Trophoblast cell (in vitro differentiated cells and primary cell): ENCODE data around the gene PCNX3.

Source experiments
- DNase-seq, 2 donors: peaks; one replicate each; pipeline ENCODE4 v3.0.0-alpha.2; 2016
- H2AFZ ChIP-seq: 2 replicates; pipeline ENCODE4 v1.6.1; 2013; ENCODE audit warnings: low read length, moderate library complexity, mild to moderate bottlenecking; ENCODE audit not compliant: insufficient read depth, poor library complexity
- H2AK5ac ChIP-seq: 2 replicates; pipeline ENCODE4 v1.6.1; 2013; ENCODE audit warnings: mild to moderate bottlenecking, low read length
- H2BK120ac ChIP-seq: 2 replicates; pipeline ENCODE4 v1.6.1; 2013; ENCODE audit warnings: low read length, mild to moderate bottlenecking, moderate library complexity; ENCODE audit not compliant: insufficient read depth, poor library complexity
- H2BK12ac ChIP-seq: 2 replicates; pipeline ENCODE4 v1.6.1; 2013; ENCODE audit warnings: mild to moderate bottlenecking, low read length, moderate library complexity
- H2BK5ac ChIP-seq: 2 replicates; pipeline ENCODE4 v1.6.1; 2013; ENCODE audit warnings: low read length, low read depth, moderate library complexity, mild to moderate bottlenecking; ENCODE audit not compliant: poor library complexity
- H3K14ac ChIP-seq: 2 replicates; pipeline ENCODE4 v1.6.1; 2013; ENCODE audit warnings: mild to moderate bottlenecking, low read length
- H3K18ac ChIP-seq: 2 replicates; pipeline ENCODE4 v1.6.1; 2013; ENCODE audit warnings: mild to moderate bottlenecking, low read length
- H3K23ac ChIP-seq: 2 replicates; pipeline ENCODE4 v1.6.1; 2013; ENCODE audit warnings: low read length
- H3K27ac ChIP-seq: 2 replicates; pipeline ENCODE4 v1.5.1; 2013; ENCODE audit warnings: low read depth, mild to moderate bottlenecking, inconsistent platforms, low read length, moderate library complexity
- H3K27me3 ChIP-seq: 2 replicates; pipeline ENCODE4 v1.6.1; 2013; ENCODE audit warnings: inconsistent platforms, mild to moderate bottlenecking, low read length, moderate library complexity; ENCODE audit not compliant: insufficient read depth
- H3K36me3 ChIP-seq, 2 experiments: 1 replicate in 1 of 2; 2 replicates in 1 of 2; pipeline ENCODE4 v1.6.1; 2013; ENCODE audit warnings: low read length in 2 of 2, mild to moderate bottlenecking in 2 of 2, moderate library complexity in 1 of 2; ENCODE audit not compliant: insufficient read depth in 2 of 2, control insufficient read depth in 1 of 2
- H3K4ac ChIP-seq: 2 replicates; pipeline ENCODE4 v1.6.1; 2013; ENCODE audit warnings: low read depth, mild to moderate bottlenecking, low read length, moderate library complexity
- H3K4me1 ChIP-seq, 2 experiments: 1 replicate in 1 of 2; 2 replicates in 1 of 2; pipeline ENCODE4 v1.6.1; 2013; ENCODE audit warnings: low read length in 2 of 2, mild to moderate bottlenecking in 2 of 2, moderate library complexity in 1 of 2; ENCODE audit not compliant: insufficient read depth in 2 of 2, control insufficient read depth in 1 of 2
- H3K4me2 ChIP-seq: 2 replicates; pipeline ENCODE4 v1.6.1; 2013; ENCODE audit warnings: inconsistent platforms, mild to moderate bottlenecking, low read length, moderate library complexity
- H3K4me3 ChIP-seq: 2 replicates; pipeline ENCODE4 v1.5.1; 2013; ENCODE audit warnings: mild to moderate bottlenecking, low read depth, low read length, inconsistent platforms
- H3K79me1 ChIP-seq: one replicate; pipeline ENCODE4 v1.6.1; 2013; ENCODE audit warnings: low read length
- H3K79me2 ChIP-seq: 2 replicates; pipeline ENCODE4 v1.6.1; 2013; ENCODE audit warnings: low read length, mild to moderate bottlenecking; ENCODE audit not compliant: control insufficient read depth, insufficient read depth, poor library complexity
- H3K9ac ChIP-seq: 2 replicates; pipeline ENCODE4 v1.6.1; 2013; ENCODE audit warnings: mild to moderate bottlenecking, low read length
- H3K9me3 ChIP-seq: 2 replicates; pipeline ENCODE4 v1.6.1; 2013; ENCODE audit warnings: low read depth, mild to moderate bottlenecking, control low read depth, inconsistent platforms, low read length; ENCODE audit not compliant: insufficient read depth
- H4K12ac ChIP-seq: 2 replicates; pipeline ENCODE4 v1.6.1; 2013; ENCODE audit warnings: low read depth, mild to moderate bottlenecking, low read length, moderate library complexity
- H4K8ac ChIP-seq: 2 replicates; pipeline ENCODE4 v1.6.1; 2013; ENCODE audit warnings: low read depth, mild to moderate bottlenecking, low read length, moderate library complexity
- H4K91ac ChIP-seq: one replicate; pipeline ENCODE4 v1.6.1; 2013; ENCODE audit warnings: low read depth, mild to moderate bottlenecking, low read length, moderate library complexity
- WGBS: extraction: QIAGEN DNeasy Blood & Tissue Kit; methylation state at CpG from one replicate; pipeline ENCODE4 v1.1.7; 2013; ENCODE audit warnings: missing lambda C conversion rate; ENCODE audit not compliant: insufficient read length, insufficient coverage; ENCODE audit errors: extremely low coverage; 5-methylcytosine and 5-hydroxymethylcytosine counted together

The PCNX3 gene

DNA sequence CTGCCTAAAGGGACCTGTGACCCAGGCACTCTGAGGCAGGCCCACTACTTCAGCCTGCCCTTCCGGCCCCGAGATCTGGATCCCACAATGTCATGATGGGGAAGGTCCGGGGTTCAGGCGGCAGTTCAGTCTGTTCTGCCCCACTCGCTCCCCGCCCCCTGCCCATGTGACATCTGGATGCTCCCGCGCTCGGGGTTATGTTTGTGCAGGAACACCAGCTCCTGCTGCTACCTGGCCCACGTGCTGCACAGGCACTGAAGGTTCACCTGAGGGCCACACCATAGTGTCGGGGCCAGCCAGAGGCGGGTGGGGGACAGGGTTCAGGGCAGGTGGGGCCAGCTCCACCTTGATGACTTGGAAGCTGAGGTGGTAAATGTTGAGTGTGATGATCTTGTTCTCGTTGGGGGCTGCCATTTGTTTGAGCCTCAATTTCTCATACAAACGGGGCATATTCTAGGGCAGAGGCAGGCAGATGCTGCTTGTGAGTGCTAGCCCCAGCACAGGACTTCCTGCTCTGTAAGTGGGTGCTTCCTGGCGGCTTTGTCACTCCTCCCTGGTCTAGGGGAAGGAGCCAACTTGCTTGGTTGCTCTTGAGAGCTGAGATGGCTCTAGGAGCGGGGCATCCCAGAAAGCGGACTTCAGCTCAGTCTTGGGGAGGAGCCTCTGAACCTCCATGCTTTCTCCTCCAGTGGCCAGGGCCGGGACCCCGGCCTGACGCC is 18.0 kb downstream of the PCNX3 start:
- WGBS, result no CpG with 5 or more reads among the region's 20 CpGs
- H3K9me3 ChIP-seq, result peaks cover 3% of the 10 kb centered on the region
- no peak overlapping the region for H2AFZ ChIP-seq
- H3K4me2 ChIP-seq, result no peak overlapping the region
- peaks cover 5% of the 10 kb centered on the region for H3K79me2 ChIP-seq
- H2AK5ac ChIP-seq, result no peak overlapping the region
- H3K27ac ChIP-seq, result no peak overlapping the region
- H2BK120ac ChIP-seq, result no peak overlapping the region
- no peak overlapping the region for H3K14ac ChIP-seq
- no peak overlapping the region for H4K12ac ChIP-seq
- peaks cover 4% of the 10 kb centered on the region for H3K79me1 ChIP-seq
- DNase-seq, result no peak
- H3K23ac ChIP-seq, result no peak overlapping the region
- H3K4ac ChIP-seq, result no peak overlapping the region
- H4K8ac ChIP-seq, result no peak overlapping the region
- H3K36me3 ChIP-seq, result peaks cover 74 to 79% of the 10 kb centered on the region in 2 experiments
- H3K27me3 ChIP-seq, result no peaks in the 10 kb centered on the region
- no peak overlapping the region for H3K18ac ChIP-seq
- H3K9ac ChIP-seq, result no peak overlapping the region
- peak overlapping the region; percentile 35 for H3K4me3 ChIP-seq
- H2BK5ac ChIP-seq, result no peak overlapping the region
- no peak overlapping the region for H2BK12ac ChIP-seq
- H4K91ac ChIP-seq, result no peak overlapping the region
- H3K4me1 ChIP-seq, result peaks cover 6 to 11% of the 10 kb centered on the region in 2 experiments

DNA sequence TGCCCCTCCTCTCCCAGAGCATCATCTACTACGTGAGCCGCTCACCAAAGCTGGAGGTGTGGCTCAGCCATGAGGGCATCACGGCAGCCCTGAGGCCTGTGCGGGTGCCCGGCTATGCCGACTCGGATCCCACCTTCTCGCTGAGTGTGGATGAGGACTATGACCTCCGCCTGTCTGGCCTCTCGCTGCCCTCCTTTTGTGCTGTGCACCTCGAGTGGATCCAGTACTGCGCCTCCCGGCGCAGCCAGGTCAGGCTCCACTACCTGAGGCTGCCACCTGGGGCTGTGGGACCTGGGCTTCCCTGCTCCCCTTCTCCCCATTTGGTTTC is 18.5 kb downstream of the PCNX3 start:
- Histone ChIP-seq H2BK120ac (no peak overlapping the region), H3K4me1 (peaks cover 9 to 15% of the 10 kb centered on the region in 2 experiments), H4K8ac (no peak overlapping the region), H3K79me1 (peaks cover 7% of the 10 kb centered on the region), H3K4me3 (no peak overlapping the region), H2AK5ac (no peak overlapping the region), H3K27ac (no peak overlapping the region), H2AFZ (no peak overlapping the region), H3K14ac (no peak overlapping the region), H3K4me2 (no peak overlapping the region), H3K9me3 (peaks cover under 1% of the 10 kb centered on the region), H3K9ac (no peak overlapping the region), H2BK12ac (no peak overlapping the region), H3K23ac (no peak overlapping the region), H3K18ac (no peak overlapping the region), H3K79me2 (peaks cover 5% of the 10 kb centered on the region), H3K27me3 (no peaks in the 10 kb centered on the region), H3K4ac (no peak overlapping the region), H4K12ac (no peak overlapping the region), H2BK5ac (no peak overlapping the region), H3K36me3 (peaks cover 69 to 73% of the 10 kb centered on the region in 2 experiments), H4K91ac (no peak overlapping the region)
- WGBS, result no CpG with 5 or more reads among the region's 14 CpGs
- DNase-seq, result no peak

DNA sequence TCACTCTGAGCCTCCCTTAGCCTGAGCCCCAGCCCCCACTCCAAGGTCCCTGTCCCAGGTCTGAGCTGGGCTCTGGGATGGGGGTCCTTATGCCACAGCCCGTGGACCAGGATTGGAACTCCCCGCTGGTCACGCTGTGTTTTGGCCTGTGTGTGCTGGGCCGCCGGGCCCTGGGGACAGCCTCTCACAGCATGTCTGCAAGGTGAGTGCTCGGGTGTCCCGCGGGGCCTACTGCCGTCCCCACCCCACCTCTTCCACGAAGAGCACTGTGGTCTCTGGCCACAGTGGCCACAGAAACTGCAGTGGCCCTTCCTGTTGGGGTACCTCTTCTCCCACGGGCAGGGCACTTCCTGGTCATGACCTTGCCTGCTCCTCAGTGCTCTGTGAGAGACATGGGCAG is 18.9 kb downstream of the PCNX3 start:
- Histone ChIP-seq H3K14ac (no peak overlapping the region), H3K79me2 (peaks cover 5% of the 10 kb centered on the region), H4K8ac (no peak overlapping the region), H3K18ac (no peak overlapping the region), H4K12ac (no peak overlapping the region), H3K27me3 (no peaks in the 10 kb centered on the region), H3K4ac (no peak overlapping the region), H3K36me3 (peaks cover 65 to 70% of the 10 kb centered on the region in 2 experiments), H2BK120ac (no peak overlapping the region), H4K91ac (no peak overlapping the region), H3K4me3 (no peak overlapping the region), H3K4me2 (no peak overlapping the region), H2BK5ac (no peak overlapping the region), H3K27ac (no peak overlapping the region), H3K9ac (no peak overlapping the region), H3K4me1 (peaks cover 9 to 15% of the 10 kb centered on the region in 2 experiments), H3K23ac (no peak overlapping the region), H2BK12ac (no peak overlapping the region), H2AK5ac (no peak overlapping the region), H2AFZ (no peak overlapping the region), H3K9me3 (no peaks in the 10 kb centered on the region), H3K79me1 (peaks cover 7% of the 10 kb centered on the region)
- WGBS, result no CpG with 5 or more reads among the region's 11 CpGs
- no peak for DNase-seq

DNA sequence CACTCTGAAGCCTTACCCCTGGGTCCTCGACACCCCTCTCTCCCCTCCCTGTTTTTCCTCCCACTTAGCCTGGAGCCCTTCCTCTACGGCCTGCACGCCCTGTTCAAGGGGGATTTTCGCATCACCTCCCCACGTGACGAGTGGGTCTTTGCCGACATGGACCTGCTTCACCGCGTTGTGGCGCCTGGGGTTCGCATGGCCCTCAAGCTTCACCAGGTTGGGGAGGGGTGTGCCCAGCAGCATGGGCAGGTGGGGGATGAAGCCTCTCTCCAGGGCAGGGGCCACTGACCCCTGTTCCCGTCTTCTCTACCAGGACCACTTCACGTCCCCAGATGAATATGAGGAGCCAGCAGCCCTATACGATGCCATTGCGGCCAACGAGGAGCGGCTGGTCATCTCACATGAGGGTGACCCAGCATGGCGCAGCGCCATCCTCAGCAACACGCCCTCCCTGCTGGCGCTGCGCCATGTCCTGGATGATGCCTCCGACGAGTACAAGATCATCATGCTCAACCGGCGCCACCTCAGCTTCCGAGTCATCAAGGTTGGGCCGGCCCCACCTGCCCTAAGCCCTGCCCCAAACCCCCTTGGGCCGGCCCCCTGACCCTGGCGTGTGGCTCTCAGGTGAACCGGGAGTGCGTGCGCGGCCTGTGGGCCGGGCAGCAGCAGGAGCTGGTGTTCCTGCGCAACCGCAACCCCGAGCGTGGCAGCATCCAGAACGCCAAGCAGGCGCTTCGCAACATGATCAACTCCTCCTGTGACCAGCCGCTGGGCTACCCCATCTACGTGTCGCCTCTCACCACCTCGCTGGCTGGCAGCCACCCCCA is 19.5 kb downstream of the PCNX3 start:
- WGBS, result no CpG with 5 or more reads among the region's 46 CpGs
- H4K12ac ChIP-seq, result no peak overlapping the region
- H3K36me3 ChIP-seq, result peaks cover 62 to 63% of the 10 kb centered on the region in 2 experiments
- no peak overlapping the region for H2AK5ac ChIP-seq
- no peak overlapping the region for H4K91ac ChIP-seq
- H3K27ac ChIP-seq, result no peak overlapping the region
- no peak overlapping the region for H3K4me3 ChIP-seq
- no peak overlapping the region for H3K9ac ChIP-seq
- no peak for DNase-seq
- H3K4me2 ChIP-seq, result no peak overlapping the region
- H2BK120ac ChIP-seq, result no peak overlapping the region
- no peaks in the 10 kb centered on the region for H3K27me3 ChIP-seq
- no peak overlapping the region for H2AFZ ChIP-seq
- H3K14ac ChIP-seq, result no peak overlapping the region
- H2BK5ac ChIP-seq, result no peak overlapping the region
- no peak overlapping the region for H4K8ac ChIP-seq
- peaks cover 9 to 15% of the 10 kb centered on the region in 2 experiments for H3K4me1 ChIP-seq
- peaks cover 7% of the 10 kb centered on the region for H3K79me1 ChIP-seq
- no peaks in the 10 kb centered on the region for H3K9me3 ChIP-seq
- no peak overlapping the region for H3K23ac ChIP-seq
- peaks cover 5% of the 10 kb centered on the region for H3K79me2 ChIP-seq
- H2BK12ac ChIP-seq, result no peak overlapping the region
- H3K4ac ChIP-seq, result no peak overlapping the region
- no peak overlapping the region for H3K18ac ChIP-seq
